GM19397 (cell line): ENCODE measurements around the gene EIF4H.
"Not testable (repeated sequence)": the region's sequence is repeated elsewhere in the genome, so short reads cannot be mapped to it uniquely, and the experiment has no call there.

Source experiments
- ATAC-seq: cut with Tn5 transposase; IDR thresholded peaks from one replicate; pipeline ENCODE4 v1.9.1; 2021; ENCODE audit warnings: mild to moderate bottlenecking, moderate library complexity; ENCODE audit not compliant: unreplicated experiment

EIF4H gene

GRCh38 chr7:74223711-74224510, 49.8 kb downstream of the EIF4H start:
- ATAC-seq, result no peak

GRCh38 chr7:74224511-74224832, 50.3 kb downstream of the EIF4H start:
- ATAC-seq, result no peak

- not testable (repeated sequence) for ATAC-seq
Observed at GRCh38 chr7:74224907-74225306, 50.8 kb downstream of the EIF4H start.

- ATAC-seq, result no peak
Observed at GRCh38 chr7:74225400-74225799, 51.2 kb downstream of the EIF4H start.

- ATAC-seq, result no peak
Observed at GRCh38 chr7:74226633-74227032, 52.5 kb downstream of the EIF4H start.

- ATAC-seq, result no peak
Observed at GRCh38 chr7:74228951-74229900, 55.1 kb downstream of the EIF4H start.

- ATAC-seq, result no peak
Observed at GRCh38 chr7:74230446-74231231, 56.5 kb downstream of the EIF4H start.

GRCh38 chr7:74231232-74231590, 57.1 kb downstream of the EIF4H start:
- ATAC-seq, result peak; percentile 69

GRCh38 chr7:74233655-74234285, 59.6 kb downstream of the EIF4H start:
- no peak for ATAC-seq

GRCh38 chr7:74235518-74236268, 61.5 kb downstream of the EIF4H start:
- ATAC-seq, result no peak

- no peak for ATAC-seq
Observed at GRCh38 chr7:74236284-74236683, 62.1 kb downstream of the EIF4H start.

GRCh38 chr7:74240482-74240881, 66.3 kb downstream of the EIF4H start:
- no peak for ATAC-seq

GRCh38 chr7:74242122-74242443, 67.9 kb downstream of the EIF4H start:
- no peak for ATAC-seq

- no peak for ATAC-seq
Observed at GRCh38 chr7:74246497-74246896, 72.3 kb downstream of the EIF4H start.
